SU-DHL-6 (cell line): ENCODE measurements around the gene HGFAC.

Experiments
- H2AFZ ChIP-seq: fragments of 200-600 bp; sonication (generic); 2 replicates; pipeline ENCODE4 v1.6.1; 2014; ENCODE audit warnings: low read depth, mild to moderate bottlenecking, moderate library complexity, mixed read lengths, antibody characterized with exemption, low read length; ENCODE audit not compliant: severe bottlenecking
- H3F3A ChIP-seq: fragments of 200-600 bp; shearing (Covaris generic); 2 replicates; pipeline ENCODE4 v1.6.0; 2016; ENCODE audit warnings: antibody characterized with exemption, mild to moderate bottlenecking; ENCODE audit not compliant: insufficient read depth
- H3K27ac ChIP-seq: fragments of 200-600 bp; sonication (generic); 2 replicates; pipeline ENCODE4 v1.5.1; 2016; ENCODE audit warnings: low read depth, mild to moderate bottlenecking, low read length, moderate library complexity, mixed read lengths
- H3K27me3 ChIP-seq: fragments of 200-600 bp; sonication (generic), shearing (Covaris generic); 2 replicates; pipeline ENCODE4 v1.6.0; 2014; ENCODE audit warnings: mild to moderate bottlenecking, low read length
- H3K36me3 ChIP-seq: fragments of 200-600 bp; sonication (generic); 2 replicates; pipeline ENCODE4 v1.6.1; 2014; ENCODE audit warnings: mild to moderate bottlenecking, low read length, mixed read lengths
- H3K4me2 ChIP-seq: fragments of 300-600, 200-600 bp; shearing (Covaris generic), sonication (generic); 2 replicates; pipeline ENCODE4 v1.6.0; 2014; ENCODE audit warnings: low read length, low read depth, mild to moderate bottlenecking; ENCODE audit not compliant: poor library complexity, severe bottlenecking
- H3K4me3 ChIP-seq: fragments of 200-600 bp; sonication (generic); 2 replicates; pipeline ENCODE4 v1.5.1; 2014; ENCODE audit warnings: antibody characterized with exemption, low read length, mild to moderate bottlenecking, mixed read lengths; ENCODE audit not compliant: insufficient read depth, poor library complexity, severe bottlenecking
- H3K79me2 ChIP-seq: fragments of 200-600 bp; sonication (generic); 2 replicates; pipeline ENCODE4 v1.6.1; 2014; ENCODE audit warnings: mild to moderate bottlenecking, low read length, moderate library complexity; ENCODE audit not compliant: insufficient read depth
- H3K9ac ChIP-seq: fragments of 200-600 bp; sonication (generic); 2 replicates; pipeline ENCODE4 v1.7.0; 2014; ENCODE audit warnings: mild to moderate bottlenecking, low read length
- H3K9me2 ChIP-seq: fragments of 200-600 bp; sonication (generic); replicated peaks from 2 replicates; pipeline ENCODE4 v1.6.1; 2014; ENCODE audit warnings: low read length; ENCODE audit not compliant: insufficient read depth
- H3K9me3 ChIP-seq: fragments of 200-600 bp; sonication (generic); 2 replicates; pipeline ENCODE4 v1.6.1; 2014; ENCODE audit warnings: low read length, mixed read lengths; ENCODE audit not compliant: insufficient read depth
- H4K20me1 ChIP-seq: fragments of 200-600 bp; sonication (generic); 2 replicates; pipeline ENCODE4 v1.6.1; 2014; ENCODE audit warnings: low read depth, mild to moderate bottlenecking, antibody characterized with exemption, low read length, moderate library complexity, mixed read lengths
- CTCF ChIP-seq: fragments of 200-600 bp; sonication (generic); IDR thresholded peaks from one replicate; pipeline ENCODE4 v1.5.1; 2017; ENCODE audit warnings: antibody characterized with exemption, mild to moderate bottlenecking, low read length, moderate library complexity; ENCODE audit not compliant: insufficient read depth, poor library complexity, severe bottlenecking
- EZH2phosphoT487 ChIP-seq: fragments of 200-600 bp; sonication (generic), shearing (Covaris generic); conservative IDR thresholded peaks from 2 replicates; pipeline ENCODE4 v1.6.1; 2018; ENCODE audit warnings: mild to moderate bottlenecking, antibody characterized with exemption, low read length, moderate library complexity, mixed read lengths

HGFAC gene

GRCh38 chr4:3441501-3442459 is at the start of gene HGFAC:
Gene HGFAC (plus strand): TSS chr4:3441968. CDS start chr4:3442002, 34 bp downstream.
- H3K27ac ChIP-seq: no peak within 1 kb of the TSS
- H3K79me2 ChIP-seq: no peaks in the 10 kb centered on the region
- no peaks in the 10 kb centered on the region for H3K9me2 ChIP-seq
- no peaks in the 10 kb centered on the region for H4K20me1 ChIP-seq
- H3K4me3 ChIP-seq: no peak within 1 kb of the TSS
- H3K27me3 ChIP-seq: no peaks in the 10 kb centered on the region
- no peaks in the 10 kb centered on the region for H3K36me3 ChIP-seq
- TF ChIP-seq CTCF (no peak), EZH2phosphoT487 (no peak)
- no peak within 1 kb of the TSS for H3K9ac ChIP-seq
- no peak within 1 kb of the TSS for H3K4me2 ChIP-seq
- no peak within 1 kb of the TSS for H2AFZ ChIP-seq
- no peaks in the 10 kb centered on the region for H3K9me3 ChIP-seq
- H3F3A ChIP-seq: no peaks in the 10 kb centered on the region

GRCh38 chr4:3392321-3392720 is 49.4 kb upstream of the HGFAC start:
- Histone ChIP-seq H3K79me2 (no peaks in the 10 kb centered on the region), H3K9me3 (no peaks in the 10 kb centered on the region), H3K9me2 (no peaks in the 10 kb centered on the region), H3K9ac (no peak overlapping the region), H2AFZ (no peak overlapping the region), H3K27ac (no peak overlapping the region), H3F3A (no peaks in the 10 kb centered on the region), H3K4me3 (no peak overlapping the region), H3K27me3 (no peaks in the 10 kb centered on the region), H3K4me2 (no peak overlapping the region), H4K20me1 (no peaks in the 10 kb centered on the region), H3K36me3 (no peaks in the 10 kb centered on the region)
- TF ChIP-seq EZH2phosphoT487 (no peak), CTCF (no peak)

GRCh38 chr4:3393171-3393570 is 48.6 kb upstream of the HGFAC start:
- Histone ChIP-seq H3K4me2 (no peak overlapping the region), H3K36me3 (no peaks in the 10 kb centered on the region), H2AFZ (no peak overlapping the region), H3F3A (no peaks in the 10 kb centered on the region), H3K9me3 (no peaks in the 10 kb centered on the region), H3K9ac (no peak overlapping the region), H3K79me2 (no peaks in the 10 kb centered on the region), H3K27ac (no peak overlapping the region), H4K20me1 (no peaks in the 10 kb centered on the region), H3K27me3 (no peaks in the 10 kb centered on the region), H3K9me2 (no peaks in the 10 kb centered on the region), H3K4me3 (no peak overlapping the region)
- no peak for TF ChIP-seq EZH2phosphoT487
- TF ChIP-seq CTCF: no peak
